A549 (cell line): ENCODE data around the gene PRKG1.

ENCODE experiments used
- BHLHE40 ChIP-seq: IDR thresholded peaks from 2 replicates; pipeline ENCODE4 v1.6.1; 2012; ENCODE audit warnings: low read depth, low read length, inconsistent platforms
- EP300 ChIP-seq, 2 experiments: fragments of >200 bp; sonication (Bioruptor Twin); formaldehyde crosslinking; IDR thresholded peaks; 2 replicates in 1 of 2; 3 replicates in 1 of 2; pipeline ENCODE4 v1.6.1; 2016 to 2017
- ESRRA ChIP-seq: fragments of 150-350 bp; IDR thresholded peaks from 2 replicates; pipeline ENCODE4 v1.6.1; 2014; ENCODE audit warnings: mild to moderate bottlenecking, low read length, borderline replicate concordance
- HDAC2 ChIP-seq: fragments of 200-600 bp; sonication (generic); IDR thresholded peaks from 2 replicates; pipeline ENCODE4 v1.6.1; 2016
- JUNB ChIP-seq: fragments of >200 bp; sonication (Bioruptor Twin); formaldehyde crosslinking; IDR thresholded peaks from 2 replicates; pipeline ENCODE4 v1.6.1; 2016
- KDM1A ChIP-seq: fragments of 200-600 bp; sonication (generic); IDR thresholded peaks from 2 replicates; pipeline ENCODE4 v1.6.1; 2016; ENCODE audit warnings: low read depth, mild to moderate bottlenecking
- POLR2A ChIP-seq: IDR thresholded peaks from 2 replicates; pipeline ENCODE4 v1.6.1; 2012; ENCODE audit warnings: mild to moderate bottlenecking, low read length
- RAD21 ChIP-seq, 2 experiments: fragments of >200 bp in 1 of 2; sonication (Bioruptor Twin) in 1 of 2; formaldehyde crosslinking in 1 of 2; IDR thresholded peaks in 1 of 2; conservative IDR thresholded peaks in 1 of 2; 2 replicates in 1 of 2; 3 replicates in 1 of 2; pipeline ENCODE4 v1.6.1; 2012 to 2018; ENCODE audit warnings: inconsistent platforms in 1 of 2
- RFX5 ChIP-seq: fragments of 450-650 bp; IDR thresholded peaks from 2 replicates; pipeline ENCODE4 v1.7.1; 2014; ENCODE audit warnings: antibody characterized with exemption, mild to moderate bottlenecking, moderate library complexity
- SMC3 ChIP-seq: fragments of >200 bp; sonication (Bioruptor Twin); formaldehyde crosslinking; IDR thresholded peaks from 3 replicates; pipeline ENCODE4 v1.6.1; 2018; ENCODE audit warnings: inconsistent platforms
- TF ChIP-seq, protein P1 (sequence below): IDR thresholded peaks from 2 replicates; pipeline ENCODE4 v1.6.1; 2012
- TF ChIP-seq, protein P2 (sequence below): fragments of >200 bp; sonication (Bioruptor Twin); formaldehyde crosslinking; IDR thresholded peaks from 3 replicates; pipeline ENCODE4 v1.5.1; 2016

DNA sequence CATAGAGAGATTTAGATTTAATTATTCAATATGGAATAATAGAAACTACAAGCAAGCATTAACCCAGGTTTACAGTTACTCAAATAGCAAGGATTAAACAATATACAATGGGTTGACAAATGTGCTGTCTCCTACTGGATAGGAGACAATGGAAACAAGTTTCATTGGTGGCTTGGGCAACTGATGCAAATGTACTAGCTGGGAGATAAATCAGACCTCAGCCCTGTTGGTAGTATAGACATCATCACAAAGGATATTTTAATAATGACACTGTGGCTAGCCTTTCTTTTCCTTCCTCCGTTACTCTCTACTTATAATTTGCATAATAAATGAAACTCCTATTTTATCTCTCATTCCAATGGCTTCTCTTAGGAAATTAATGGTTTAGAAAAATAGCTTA, 1143.2 kb downstream of the PRKG1 start:
- TF ChIP-seq, protein P1, sequence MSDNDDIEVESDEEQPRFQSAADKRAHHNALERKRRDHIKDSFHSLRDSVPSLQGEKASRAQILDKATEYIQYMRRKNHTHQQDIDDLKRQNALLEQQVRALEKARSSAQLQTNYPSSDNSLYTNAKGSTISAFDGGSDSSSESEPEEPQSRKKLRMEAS, result no peak
- no peak for TF ChIP-seq RFX5
- TF ChIP-seq, protein P2, sequence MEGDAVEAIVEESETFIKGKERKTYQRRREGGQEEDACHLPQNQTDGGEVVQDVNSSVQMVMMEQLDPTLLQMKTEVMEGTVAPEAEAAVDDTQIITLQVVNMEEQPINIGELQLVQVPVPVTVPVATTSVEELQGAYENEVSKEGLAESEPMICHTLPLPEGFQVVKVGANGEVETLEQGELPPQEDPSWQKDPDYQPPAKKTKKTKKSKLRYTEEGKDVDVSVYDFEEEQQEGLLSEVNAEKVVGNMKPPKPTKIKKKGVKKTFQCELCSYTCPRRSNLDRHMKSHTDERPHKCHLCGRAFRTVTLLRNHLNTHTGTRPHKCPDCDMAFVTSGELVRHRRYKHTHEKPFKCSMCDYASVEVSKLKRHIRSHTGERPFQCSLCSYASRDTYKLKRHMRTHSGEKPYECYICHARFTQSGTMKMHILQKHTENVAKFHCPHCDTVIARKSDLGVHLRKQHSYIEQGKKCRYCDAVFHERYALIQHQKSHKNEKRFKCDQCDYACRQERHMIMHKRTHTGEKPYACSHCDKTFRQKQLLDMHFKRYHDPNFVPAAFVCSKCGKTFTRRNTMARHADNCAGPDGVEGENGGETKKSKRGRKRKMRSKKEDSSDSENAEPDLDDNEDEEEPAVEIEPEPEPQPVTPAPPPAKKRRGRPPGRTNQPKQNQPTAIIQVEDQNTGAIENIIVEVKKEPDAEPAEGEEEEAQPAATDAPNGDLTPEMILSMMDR, result no peak
- TF ChIP-seq EP300 (IDR thresholded peaks at IDR 0.05), result no peak
- no peak for TF ChIP-seq HDAC2
- no peak for TF ChIP-seq POLR2A
- no peak for TF ChIP-seq KDM1A
- no peak for TF ChIP-seq BHLHE40
- no peak for TF ChIP-seq JUNB
- no peak for TF ChIP-seq RAD21 (conservative IDR thresholded peaks at IDR 0.05 in 1 of 2, IDR thresholded peaks at IDR 0.05 in 1 of 2)
- TF ChIP-seq ESRRA, result no peak
- TF ChIP-seq SMC3, result no peak
